Hippocampal formation (tissue), 2 donors: ENCODE results near the gene RAPGEF6.
"Not testable (repeated sequence)": the region's sequence is repeated elsewhere in the genome, so short reads cannot be mapped to it uniquely, and the experiment has no call there.

Experiments
- DNase-seq, 2 donors: peaks; one replicate each; lab custom pipeline; 2025; lab: John Stamatoyannopoulos, UW

The RAPGEF6 gene, protein sequence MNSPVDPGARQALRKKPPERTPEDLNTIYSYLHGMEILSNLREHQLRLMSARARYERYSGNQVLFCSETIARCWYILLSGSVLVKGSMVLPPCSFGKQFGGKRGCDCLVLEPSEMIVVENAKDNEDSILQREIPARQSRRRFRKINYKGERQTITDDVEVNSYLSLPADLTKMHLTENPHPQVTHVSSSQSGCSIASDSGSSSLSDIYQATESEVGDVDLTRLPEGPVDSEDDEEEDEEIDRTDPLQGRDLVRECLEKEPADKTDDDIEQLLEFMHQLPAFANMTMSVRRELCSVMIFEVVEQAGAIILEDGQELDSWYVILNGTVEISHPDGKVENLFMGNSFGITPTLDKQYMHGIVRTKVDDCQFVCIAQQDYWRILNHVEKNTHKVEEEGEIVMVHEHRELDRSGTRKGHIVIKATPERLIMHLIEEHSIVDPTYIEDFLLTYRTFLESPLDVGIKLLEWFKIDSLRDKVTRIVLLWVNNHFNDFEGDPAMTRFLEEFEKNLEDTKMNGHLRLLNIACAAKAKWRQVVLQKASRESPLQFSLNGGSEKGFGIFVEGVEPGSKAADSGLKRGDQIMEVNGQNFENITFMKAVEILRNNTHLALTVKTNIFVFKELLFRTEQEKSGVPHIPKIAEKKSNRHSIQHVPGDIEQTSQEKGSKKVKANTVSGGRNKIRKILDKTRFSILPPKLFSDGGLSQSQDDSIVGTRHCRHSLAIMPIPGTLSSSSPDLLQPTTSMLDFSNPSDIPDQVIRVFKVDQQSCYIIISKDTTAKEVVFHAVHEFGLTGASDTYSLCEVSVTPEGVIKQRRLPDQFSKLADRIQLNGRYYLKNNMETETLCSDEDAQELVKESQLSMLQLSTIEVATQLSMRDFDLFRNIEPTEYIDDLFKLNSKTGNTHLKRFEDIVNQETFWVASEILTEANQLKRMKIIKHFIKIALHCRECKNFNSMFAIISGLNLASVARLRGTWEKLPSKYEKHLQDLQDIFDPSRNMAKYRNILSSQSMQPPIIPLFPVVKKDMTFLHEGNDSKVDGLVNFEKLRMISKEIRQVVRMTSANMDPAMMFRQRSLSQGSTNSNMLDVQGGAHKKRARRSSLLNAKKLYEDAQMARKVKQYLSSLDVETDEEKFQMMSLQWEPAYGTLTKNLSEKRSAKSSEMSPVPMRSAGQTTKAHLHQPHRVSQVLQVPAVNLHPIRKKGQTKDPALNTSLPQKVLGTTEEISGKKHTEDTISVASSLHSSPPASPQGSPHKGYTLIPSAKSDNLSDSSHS (N-terminal part only)

DNA sequence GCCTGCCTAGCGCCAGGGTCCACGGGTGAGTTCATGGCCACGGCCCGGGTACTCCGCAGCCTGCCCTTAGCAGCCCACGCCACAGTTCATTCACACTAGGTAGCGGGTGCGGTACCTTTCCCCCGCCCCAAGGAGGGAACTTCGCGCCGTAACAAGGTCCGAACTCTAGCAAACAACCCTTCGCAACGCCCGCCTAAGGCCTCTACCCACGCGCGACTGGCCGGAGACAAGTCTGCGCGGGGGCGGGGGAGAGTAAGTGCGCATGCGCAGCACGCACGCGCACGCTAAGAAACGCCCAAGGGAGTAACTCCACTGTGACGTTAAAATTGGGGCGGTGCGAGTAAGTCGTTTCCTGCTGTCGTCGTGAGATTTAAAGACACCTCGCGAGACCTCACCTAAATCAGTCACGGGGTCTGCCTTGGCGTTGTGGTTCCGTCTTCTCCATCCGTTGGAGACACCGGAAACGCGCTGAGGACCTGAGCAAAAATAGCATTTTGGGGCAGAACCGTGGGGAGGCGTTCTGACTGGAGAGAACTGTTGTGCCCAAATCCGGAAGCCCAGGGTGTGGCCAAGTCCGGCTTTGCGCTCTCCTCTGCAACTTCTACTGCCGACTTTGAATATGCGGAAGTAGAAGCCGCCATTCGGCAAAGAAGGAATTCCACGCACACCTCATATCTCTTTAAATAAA is at the start of gene RAPGEF6:
Gene RAPGEF6, minus strand, starts transcription at position 234 of the 688 bp plus-strand sequence. Its CDS starts 199 bp downstream, at position 35.
- peak; percentile 93 to 99 for DNase-seq

DNA sequence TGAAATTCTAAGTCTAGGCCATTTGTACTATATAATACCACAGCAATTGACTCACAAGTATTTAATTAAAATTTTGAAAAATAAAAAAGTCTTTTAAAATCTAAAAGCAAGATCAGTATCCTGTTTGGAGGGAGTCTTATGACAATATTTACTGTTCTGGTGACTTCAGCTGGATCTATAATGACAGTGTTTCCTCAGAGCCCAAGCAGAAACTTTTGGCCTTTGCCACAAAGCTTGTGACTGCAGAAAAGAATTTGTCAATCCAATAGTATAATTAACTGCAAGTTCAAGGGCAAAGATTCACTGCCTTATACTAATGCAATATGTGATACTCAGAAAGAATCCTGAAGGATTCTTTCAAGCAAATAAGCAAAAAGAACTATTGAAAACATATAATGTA is 49.6 kb upstream of the RAPGEF6 start:
- no peak for DNase-seq

DNA sequence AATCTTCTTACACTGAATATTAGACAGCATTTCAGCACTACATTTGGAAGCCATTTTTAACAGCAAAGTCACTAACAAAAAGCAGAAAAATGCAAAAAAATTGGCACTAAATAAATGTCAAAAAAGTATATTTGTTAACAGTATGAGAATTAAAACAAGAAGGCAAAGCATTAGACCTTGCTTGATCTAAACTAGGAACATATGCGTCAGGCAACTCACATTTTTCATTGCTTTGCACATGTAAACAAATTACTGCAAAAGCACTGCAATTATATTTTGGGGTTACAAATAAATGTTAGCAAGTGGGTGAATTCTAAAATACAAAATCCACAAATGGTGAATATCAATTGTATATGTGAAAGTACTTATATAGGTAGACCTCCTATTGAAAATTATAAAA is 49.0 kb upstream of the RAPGEF6 start:
- DNase-seq: no peak

DNA sequence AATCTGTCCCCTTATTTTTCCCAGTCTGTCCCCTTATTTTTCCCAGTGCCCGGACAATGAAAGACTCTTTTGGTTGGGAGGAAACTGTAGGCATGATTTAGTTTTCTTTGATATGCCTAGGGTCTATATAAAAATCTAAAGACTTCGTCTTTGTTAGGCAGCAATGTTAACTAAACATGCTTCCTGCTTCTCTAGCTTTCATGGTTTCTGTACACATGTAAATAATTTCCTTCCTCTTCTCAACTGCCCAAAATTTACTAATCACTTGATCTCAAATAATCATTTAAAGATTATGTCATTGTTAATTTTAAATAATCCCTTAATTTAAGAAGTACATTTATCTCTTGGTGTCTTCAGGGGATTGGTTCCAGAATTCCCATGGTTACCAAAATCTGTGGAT is 47.8 kb upstream of the RAPGEF6 start:
- no peak for DNase-seq

DNA sequence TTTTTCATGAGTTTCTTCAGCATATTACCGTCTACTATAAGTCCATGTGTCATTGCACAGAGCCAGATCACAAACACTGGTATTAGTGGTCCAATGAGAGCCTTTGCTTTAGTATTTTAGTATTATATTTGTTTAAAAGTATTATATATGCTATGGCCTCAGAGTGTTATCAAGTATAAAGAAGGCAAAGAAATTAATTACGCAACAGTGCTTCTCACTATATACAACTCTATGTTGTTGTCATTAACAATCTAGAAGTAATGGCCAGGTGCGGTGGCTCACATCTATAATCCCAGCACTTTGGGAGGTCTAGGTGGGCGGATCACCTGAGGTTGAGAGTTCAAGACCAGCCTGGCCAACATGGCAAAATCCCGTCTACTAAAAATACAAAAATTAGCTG is 47.1 kb upstream of the RAPGEF6 start:
- no peak for DNase-seq

DNA sequence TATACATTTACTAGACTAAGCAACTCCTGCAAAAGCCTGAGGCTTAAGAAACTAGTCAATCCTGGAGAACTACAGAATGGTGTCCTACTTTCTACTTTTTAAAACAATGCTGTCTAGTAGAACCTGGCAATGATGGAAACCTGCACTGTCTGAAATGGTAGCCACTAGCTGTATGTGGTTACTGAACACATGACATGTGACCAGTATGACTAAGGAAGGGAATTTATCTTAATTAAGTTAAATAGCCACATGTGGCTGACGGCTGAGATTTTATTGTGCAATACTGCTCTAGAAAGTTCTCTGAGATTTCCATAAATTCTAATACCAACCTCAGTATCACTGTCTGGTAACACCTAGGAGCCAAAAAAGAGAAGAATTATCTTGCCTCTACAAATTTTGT is 44.9 kb upstream of the RAPGEF6 start:
- DNase-seq: no peak

DNA sequence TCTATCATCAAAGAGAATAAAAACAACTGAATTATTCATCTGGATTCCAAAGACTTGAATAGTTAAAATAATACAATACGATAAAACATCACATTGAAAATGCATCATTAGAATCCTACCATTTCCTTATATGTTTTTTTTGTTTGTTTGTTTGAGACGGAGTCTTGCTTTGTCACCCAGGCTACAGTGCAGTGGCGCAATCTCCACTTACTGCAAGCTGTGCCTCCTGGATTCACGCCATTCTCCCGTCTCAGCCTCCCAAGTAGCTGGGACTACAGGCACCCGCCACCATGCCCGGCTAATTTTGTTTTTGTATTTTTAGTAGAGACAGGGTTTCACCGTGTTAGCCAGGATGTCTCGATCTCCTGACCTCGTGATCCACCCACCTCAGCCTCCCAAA is 43.2 kb upstream of the RAPGEF6 start:
- DNase-seq: not testable (repeated sequence)

DNA sequence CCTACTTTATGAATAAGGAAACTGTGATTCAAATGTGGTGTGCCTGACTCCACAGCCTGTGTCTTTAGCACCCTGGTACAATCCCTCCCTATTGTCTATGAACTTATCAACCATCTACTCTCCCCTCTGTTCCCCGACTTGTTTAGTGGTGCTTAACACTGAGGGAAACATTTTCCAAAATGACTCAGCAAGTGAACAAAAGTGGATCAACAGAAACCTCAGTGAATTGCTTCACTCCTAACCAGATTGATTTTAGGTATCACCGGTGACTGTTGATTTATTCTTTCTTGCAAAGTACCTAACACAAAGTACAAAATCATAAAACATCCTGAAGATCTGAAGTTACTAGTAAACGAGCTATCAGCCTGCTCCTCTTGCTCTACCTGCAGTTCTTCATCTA is 42.1 kb upstream of the RAPGEF6 start:
- no peak for DNase-seq

DNA sequence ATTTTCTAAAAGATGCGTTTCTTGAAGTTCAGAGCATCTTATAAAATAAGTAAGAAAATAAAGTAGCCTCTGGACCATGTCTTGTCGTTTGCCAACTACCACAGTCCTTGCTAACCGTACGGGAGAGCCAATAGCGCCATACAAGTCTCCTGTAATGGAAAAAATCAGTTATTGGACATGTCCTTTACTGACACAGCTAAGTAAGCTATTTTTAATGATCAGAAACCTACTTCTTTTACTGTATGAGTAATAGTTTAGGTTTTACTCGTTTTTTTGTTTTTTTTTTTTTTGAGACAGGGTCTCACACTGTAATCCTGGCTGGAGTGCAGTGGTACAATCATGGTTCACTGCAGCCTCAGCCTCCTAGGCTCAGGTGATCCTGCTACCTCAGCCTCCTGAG is 37.7 kb upstream of the RAPGEF6 start:
- no peak for DNase-seq

DNA sequence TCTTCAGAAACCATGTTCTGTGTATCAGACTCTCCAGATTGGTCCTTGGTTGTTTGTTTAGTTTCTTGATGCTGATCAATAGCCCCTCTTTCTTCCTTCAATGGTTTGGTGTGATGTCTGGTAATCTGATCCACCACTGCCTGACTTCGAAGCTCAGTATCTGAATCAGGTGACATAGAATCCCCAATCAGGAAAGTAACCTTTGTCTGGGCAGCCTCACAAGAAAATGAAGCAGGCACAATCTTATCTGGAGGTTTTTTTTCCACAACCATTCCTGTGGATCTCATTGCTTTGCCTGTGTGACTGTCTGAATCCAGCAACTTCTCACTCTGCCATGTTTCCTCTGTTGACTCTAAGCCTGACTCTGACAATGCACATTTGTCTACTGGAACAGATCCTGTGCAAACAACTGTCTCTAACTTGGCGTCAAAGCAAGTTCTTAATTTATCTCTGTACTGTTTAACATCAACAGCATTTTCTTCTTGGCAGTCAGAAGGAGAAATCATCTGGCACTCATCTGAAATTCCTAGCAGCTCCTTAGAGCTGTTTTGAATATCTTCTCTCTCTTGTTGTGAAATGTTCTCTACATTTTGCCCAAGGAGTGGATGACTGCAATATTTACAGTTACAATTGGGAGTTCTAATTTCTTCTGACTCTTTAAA is 37.1 kb upstream of the RAPGEF6 start:
- peak; percentile 4 to 90 for DNase-seq

DNA sequence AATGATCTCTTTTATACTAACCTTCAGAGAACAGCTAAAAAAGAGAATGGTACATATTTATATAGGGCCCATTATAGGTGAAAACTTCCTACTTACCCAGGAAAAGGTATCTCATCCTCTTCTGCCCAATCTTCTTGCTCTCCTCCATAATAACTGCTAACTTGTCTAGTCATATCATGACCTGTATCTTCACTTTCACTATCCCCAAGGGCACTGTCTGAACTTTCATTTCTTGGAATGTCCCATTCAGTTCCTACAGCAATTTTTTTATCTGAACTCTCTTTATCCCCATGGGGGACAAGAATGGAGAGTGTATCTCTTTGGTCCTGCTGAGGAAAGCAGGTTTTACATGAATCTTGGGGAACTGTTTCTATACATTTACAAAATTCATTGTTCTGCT is 36.4 kb upstream of the RAPGEF6 start:
- DNase-seq: no peak

DNA sequence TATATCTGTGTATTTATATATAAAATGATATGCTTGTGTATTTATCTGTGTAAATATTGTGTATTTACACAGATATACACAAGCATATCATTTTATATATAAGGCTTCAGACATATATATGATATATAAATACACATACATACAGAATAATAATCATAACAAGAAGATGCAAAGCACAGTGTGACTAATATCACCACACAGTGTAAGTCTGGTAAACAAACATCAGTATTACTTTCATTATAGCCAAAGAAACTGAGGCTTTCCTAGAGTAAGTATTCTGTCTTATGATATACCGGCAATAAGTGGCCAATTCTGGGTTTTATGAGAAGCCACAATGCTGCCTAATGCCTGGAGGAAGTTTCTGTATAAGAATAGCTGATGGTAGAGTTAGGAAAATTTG is 29.9 kb upstream of the RAPGEF6 start:
- no peak for DNase-seq

DNA sequence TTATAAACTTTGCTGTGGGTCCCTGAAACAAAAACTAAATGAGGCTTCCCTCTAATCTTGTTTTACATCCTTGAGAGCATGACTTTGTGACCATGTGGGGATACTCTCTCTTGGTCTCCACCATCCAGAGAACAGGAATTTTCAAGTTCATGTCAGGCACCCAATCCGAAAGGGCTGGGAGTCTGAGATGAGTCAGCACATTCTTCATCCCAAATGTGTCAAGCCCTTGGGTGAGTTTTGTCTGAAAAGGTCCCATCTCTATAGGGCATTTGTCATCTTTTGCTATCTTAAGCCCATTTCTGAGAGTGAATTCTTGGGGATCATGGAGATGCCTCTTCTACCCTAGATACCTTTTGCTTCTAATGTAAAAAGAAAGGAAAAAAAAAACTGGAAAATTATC is 26.9 kb upstream of the RAPGEF6 start:
- DNase-seq: no peak

DNA sequence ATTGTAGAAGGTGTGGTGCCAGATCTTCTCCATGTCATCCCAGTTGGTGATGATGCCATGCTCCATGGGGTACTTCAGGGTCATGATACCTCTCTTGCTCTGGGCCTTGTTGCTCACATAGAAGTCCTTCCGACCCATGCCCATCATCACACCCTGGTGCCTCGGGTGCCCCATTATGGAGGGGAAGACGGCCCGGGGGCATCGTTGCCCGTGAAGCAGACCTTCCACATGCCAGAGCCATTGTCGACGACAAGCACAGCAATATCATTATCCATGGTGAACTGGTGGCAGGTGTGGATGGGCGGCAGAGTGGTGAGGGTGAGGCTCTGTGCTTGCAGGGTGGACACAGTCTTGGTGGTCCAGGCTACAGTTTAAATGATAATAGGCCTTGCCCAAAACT is 24.8 kb upstream of the RAPGEF6 start:
- no peak for DNase-seq

DNA sequence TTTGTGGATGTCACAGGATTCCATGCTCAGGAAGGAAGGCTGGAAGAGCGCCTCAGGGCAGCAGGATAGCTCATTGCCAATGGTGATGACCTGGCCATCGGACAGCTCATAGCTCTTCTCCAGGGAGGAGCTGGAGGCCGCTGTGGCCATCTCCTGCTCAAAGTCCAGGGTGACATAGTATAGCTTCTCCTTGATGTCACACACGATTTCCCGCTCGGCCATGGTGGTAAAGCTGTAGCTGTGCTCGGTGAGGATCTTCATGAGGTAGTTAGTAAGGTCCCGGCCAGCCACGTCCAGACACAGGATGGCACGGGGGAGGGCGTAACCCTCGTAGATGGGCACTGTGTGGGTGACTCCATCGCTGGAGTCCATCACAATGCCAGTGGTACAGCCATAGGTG is 24.3 kb upstream of the RAPGEF6 start:
- no peak for DNase-seq

DNA sequence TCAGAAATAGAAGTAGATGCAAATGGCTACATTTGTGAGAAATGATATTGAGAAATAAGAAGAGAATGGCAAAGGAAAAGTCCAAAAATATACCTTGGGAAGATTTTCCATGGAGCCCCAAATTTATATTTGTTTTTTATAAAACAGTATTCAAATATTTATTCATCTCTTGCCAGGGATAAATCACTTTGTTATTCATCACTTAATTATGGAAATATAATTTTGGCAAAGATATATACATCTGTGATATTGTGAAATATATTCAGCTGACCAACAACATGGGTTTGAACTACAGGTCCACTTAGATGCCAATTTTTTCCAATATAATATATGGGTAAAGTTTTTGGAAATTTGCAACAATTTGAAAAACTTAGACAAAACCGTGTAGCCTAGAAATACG is 19.7 kb upstream of the RAPGEF6 start:
- no peak for DNase-seq

DNA sequence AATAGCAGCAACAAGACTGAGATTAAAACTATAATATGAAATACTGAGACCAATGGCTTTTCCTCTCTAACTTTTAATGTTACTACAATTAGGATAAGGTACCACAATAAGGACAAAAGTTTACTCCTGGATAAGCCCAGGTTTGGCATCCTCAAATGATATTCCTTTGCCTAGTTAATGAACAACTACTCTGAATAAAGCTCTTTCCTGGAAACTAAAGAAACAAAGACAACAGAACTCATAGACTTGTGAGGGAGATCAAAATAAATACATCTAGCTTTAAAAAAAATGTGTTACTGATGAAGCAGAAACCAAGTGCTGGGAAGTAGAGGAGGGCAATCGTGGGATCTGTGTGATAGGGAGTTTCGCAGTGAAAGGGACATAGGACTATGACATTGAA is 19.3 kb upstream of the RAPGEF6 start:
- no peak for DNase-seq

DNA sequence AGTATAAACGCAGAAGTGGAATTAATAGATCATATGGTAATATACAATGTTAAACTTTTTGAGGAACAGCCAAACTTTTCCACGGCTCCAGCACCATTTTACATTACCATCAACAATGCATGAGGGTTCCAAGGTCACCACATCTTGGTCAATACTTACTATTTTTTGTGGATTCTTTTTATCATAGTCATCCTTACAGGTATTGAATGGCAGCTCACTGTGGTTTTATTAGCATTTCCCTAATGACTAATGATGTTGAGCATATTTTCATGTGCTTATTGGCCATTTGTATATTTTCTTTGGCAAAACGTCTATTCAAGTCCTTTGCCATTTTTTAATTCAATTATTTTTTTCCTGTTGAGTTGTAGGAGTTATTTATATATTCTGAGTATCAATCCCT is 14.1 kb upstream of the RAPGEF6 start:
- no peak for DNase-seq

DNA sequence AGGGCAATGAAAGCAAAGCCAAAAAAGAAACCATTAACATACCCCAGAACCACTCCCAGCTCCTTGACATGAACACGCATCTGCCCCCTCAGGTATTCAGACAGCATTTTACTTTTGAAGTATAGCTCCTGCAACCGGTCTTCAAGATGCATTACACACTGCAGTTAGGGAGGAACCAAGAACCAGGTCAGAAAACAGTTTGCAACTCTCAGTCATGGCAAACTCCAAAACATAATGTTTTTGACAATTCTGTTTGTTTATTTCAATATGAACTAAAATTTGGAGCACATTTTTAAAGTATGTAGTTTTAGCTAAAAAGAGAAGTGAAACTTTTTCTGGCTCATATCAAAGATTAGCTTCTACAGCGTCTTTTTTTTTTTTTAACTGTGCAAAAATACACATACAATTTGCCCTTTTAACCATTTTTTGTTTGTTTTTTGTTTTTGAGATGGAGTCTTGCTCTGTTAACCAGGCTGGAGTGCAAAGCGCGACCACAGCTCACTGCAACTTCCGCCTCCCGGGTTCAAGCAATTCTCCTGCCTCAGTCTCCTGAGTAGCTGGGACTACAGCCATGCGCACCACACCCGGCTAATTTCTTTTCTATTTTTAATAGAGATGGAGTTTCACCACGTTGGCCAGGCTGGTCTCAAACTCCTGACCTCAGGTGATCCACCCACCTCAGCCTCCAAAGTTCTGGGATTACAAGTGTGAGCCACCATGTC is 12.2 kb upstream of the RAPGEF6 start:
- no peak for DNase-seq

DNA sequence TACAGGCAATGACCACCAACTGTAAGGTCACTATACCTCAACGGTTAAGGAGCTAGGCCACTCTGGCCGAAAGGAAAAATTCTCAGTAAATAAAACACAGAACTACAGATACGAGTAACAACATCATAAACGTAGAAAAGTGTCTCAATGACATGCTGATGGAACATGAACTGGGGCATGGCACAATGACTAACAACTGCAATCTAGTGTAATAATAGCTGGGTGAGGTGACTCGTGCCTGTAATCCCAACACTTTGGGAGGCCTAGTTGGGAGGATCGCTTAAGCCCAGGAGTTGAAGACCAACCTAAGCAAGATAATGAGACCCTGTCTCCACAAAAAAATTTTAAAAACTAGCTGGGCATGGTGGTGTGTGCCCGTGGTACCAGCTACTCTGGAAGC is 9.8 kb upstream of the RAPGEF6 start:
- no peak for DNase-seq

DNA sequence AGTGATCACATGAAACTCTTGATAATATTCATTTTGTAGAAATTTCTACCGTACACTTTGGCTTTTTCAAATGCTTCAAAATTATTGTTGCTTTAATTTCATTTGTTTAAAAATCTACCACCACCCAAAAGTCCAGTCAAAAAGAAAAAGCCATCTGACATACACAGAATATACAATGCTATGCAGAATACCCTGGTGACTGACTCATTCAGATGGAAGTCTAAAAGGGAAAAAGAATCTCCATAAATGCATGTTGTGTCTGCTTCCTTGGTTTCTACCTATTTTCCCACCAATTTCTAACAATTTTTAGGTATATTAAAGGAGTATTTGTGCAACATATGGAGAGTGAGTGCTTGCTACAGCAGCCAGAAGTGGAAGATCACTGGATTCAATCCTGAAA is 9.3 kb upstream of the RAPGEF6 start:
- no peak for DNase-seq
